Measurements from ENCODE around the gene NPPB. TPM values are rescaled to one million over a fixed set of nuclear protein-coding genes. Genes with fewer than 3 reads are reported as not detected.
A peak's percentile ranks its signal among the peaks of the same experiment; 100 is the strongest.

The NPPB gene
- polyA plus RNA-seq, 2 of the 4 experiments (the other 2 are of a cell fraction), result 0.18 TPM; not detected in 1

DNA sequence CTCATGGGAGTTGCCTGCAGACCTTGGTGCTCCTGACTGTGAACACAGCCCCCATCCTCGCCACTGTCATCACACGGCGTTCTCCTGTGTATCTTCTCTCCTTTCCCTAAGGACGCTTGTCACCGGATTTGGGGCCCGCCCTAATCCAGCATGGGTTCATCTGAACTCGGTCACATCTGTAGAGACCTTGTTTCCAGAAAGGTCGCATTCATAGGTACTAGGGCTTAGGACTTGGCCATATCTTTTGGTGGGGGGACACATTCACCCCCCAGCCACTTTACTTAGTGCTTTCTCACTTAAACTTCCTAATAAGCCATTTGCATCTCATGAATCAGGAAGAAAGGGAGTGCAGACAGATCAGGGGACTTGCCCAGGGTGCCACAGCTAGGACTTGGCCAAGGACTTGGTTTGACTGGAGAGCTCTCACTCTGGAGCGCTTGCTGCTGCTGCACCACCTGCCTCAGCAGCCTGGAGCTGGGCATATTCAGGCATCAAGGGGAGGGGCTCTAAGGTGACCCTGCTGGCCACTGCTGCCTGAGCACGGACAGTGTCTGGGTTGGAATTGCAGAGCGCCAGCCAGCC is 20.9 kb downstream of the NPPB start:
- 90% methylated on average over 9 of the region's 11 CpGs for WGBS (ENCODE audit: missing lambda C conversion rate)
- DNase-seq (ENCODE audit: low read depth in 1 of 2, low spot score in 1 of 2), result no peak
- H3K4me3 ChIP-seq, result no peak overlapping the region
- TF ChIP-seq, protein P1, sequence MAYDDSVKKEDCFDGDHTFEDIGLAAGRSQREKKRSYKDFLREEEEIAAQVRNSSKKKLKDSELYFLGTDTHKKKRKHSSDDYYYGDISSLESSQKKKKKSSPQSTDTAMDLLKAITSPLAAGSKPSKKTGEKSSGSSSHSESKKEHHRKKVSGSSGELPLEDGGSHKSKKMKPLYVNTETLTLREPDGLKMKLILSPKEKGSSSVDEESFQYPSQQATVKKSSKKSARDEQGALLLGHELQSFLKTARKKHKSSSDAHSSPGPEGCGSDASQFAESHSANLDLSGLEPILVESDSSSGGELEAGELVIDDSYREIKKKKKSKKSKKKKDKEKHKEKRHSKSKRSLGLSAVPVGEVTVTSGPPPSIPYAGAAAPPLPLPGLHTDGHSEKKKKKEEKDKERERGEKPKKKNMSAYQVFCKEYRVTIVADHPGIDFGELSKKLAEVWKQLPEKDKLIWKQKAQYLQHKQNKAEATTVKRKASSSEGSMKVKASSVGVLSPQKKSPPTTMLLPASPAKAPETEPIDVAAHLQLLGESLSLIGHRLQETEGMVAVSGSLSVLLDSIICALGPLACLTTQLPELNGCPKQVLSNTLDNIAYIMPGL (CRISPR knock-in tag; IDR thresholded peaks at IDR 0.05; ENCODE audit: borderline replicate concordance), result no peak
- TF ChIP-seq RNF2 (IDR thresholded peaks at IDR 0.05; ENCODE audit: borderline replicate concordance, low read depth) (no peak), KDM1A (IDR thresholded peaks at IDR 0.05; ENCODE audit: low read depth) (no peak), ESRRA (IDR thresholded peaks at IDR 0.05; ENCODE audit: borderline replicate concordance, low read length) (no peak), GATA3 (IDR thresholded peaks at IDR 0.05; ENCODE audit: borderline replicate concordance) (no peak), CBX8 (IDR thresholded peaks at IDR 0.05) (no peak), ZNF302 (CRISPR knock-in tag; IDR thresholded peaks at IDR 0.05) (no peak)
- TF ChIP-seq, protein P2, sequence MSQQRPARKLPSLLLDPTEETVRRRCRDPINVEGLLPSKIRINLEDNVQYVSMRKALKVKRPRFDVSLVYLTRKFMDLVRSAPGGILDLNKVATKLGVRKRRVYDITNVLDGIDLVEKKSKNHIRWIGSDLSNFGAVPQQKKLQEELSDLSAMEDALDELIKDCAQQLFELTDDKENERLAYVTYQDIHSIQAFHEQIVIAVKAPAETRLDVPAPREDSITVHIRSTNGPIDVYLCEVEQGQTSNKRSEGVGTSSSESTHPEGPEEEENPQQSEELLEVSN (IDR thresholded peaks at IDR 0.05; ENCODE audit: borderline replicate concordance, low read depth), result no peak
- TF ChIP-seq, protein P3, sequence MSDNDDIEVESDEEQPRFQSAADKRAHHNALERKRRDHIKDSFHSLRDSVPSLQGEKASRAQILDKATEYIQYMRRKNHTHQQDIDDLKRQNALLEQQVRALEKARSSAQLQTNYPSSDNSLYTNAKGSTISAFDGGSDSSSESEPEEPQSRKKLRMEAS (IDR thresholded peaks at IDR 0.05), result no peak
- TF ChIP-seq, protein P4, sequence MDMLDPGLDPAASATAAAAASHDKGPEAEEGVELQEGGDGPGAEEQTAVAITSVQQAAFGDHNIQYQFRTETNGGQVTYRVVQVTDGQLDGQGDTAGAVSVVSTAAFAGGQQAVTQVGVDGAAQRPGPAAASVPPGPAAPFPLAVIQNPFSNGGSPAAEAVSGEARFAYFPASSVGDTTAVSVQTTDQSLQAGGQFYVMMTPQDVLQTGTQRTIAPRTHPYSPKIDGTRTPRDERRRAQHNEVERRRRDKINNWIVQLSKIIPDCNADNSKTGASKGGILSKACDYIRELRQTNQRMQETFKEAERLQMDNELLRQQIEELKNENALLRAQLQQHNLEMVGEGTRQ (IDR thresholded peaks at IDR 0.05), result no peak
- ChIA-PET CTCF (interaction anchor here (0.6 to 5.6 kb wide), 35 partner anchors 10 to 584 kb away, joined by 3 to 48 read pairs (median 5); partner anchors contain the start of genes CLCN6, MFN2, MTHFR and NPPA), POLR2A (interaction anchor here (1.0 to 2.2 kb wide), 4 partner anchors 70 to 72 kb away, joined by 5 to 16 read pairs (median 8); no protein-coding TSS in a partner anchor)
- H3K4me1 ChIP-seq, result no peaks in the 10 kb centered on the region
- H3K27ac ChIP-seq, result no peak overlapping the region
- no peak for FAIRE-seq
- peak; percentile 42 to 51; a peak in 4 of 6 replicates for ATAC-seq
- no peaks in the 10 kb centered on the region for H3K9me3 ChIP-seq
- H3K4me2 ChIP-seq, result no peak overlapping the region

DNA sequence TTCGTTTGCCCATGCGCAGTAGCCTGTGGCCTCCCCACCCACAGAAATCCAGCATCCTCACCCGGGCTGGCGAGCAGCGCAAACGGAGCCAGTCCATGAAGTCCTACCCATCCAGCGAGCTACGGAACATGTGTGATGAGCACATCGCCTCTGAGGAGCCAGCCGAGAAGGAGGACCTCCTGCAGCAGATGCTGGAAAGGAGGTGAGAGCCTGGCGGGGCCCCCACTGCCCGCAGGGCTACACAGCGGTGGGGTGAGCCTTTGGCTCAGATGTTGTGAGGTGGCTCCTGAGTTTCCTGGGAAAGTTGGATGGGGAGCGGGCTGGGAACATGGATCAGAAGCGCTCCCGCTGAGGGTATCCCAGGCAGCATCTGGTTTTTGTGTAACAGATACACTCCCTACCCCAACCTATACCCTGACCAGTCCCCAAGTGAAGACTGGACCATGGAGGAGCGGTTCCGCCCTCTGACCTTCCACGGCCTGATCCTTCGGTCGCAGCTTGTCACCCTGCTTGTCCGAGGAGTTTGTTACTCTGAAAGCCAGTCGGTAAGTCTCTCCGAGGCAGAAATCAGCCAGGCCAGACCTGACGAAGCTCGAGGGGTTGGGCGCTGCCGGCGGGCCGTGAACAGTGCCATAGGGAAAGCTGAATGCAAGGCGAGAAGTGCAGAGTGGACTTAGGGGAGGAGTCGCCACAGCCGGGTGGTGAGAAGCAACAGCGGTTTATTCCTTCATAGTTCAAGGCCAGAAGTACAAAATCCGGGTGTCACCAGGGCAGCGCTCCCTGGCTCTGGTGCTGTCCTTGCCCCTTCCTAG is 21.6 kb downstream of the NPPB start:
- 0 out of 6 replicates have a peak, but pooled peaks of 1 of the 2 experiments have one; percentile 27 for ATAC-seq
- POLR2A ChIA-PET, result interaction anchor here (1.3 to 2.2 kb wide), 2 partner anchors 71 to 73 kb away, joined by 5 to 10 read pairs; no protein-coding TSS in a partner anchor

More for the DNA sequence above, 21.6 kb downstream of the NPPB start:
- FAIRE-seq (no peak), DNase-seq (ENCODE audit: low read depth in 1 of 2, low spot score in 1 of 2) (no peak)
- no peak overlapping the region for H3K27ac ChIP-seq
- H3K9me3 ChIP-seq, result no peaks in the 10 kb centered on the region
- WGBS (ENCODE audit: missing lambda C conversion rate), result 83% methylated on average over 24 of the region's 36 CpGs
- H3K4me2 ChIP-seq, result no peak overlapping the region
- no peaks in the 10 kb centered on the region for H3K4me1 ChIP-seq
- no peak for TF ChIP-seq HOXB5 (CRISPR knock-in tag; IDR thresholded peaks at IDR 0.05)
- TF ChIP-seq POLR2A (IDR thresholded peaks at IDR 0.05; ENCODE audit: low read length), result no peak
- no peak for TF ChIP-seq EP300 (IDR thresholded peaks at IDR 0.05)
- no peak for TF ChIP-seq ZNF302 (CRISPR knock-in tag; IDR thresholded peaks at IDR 0.05)
- TF ChIP-seq SMC3 (IDR thresholded peaks at IDR 0.05), result no peak
- TF ChIP-seq ZC3H11A (IDR thresholded peaks at IDR 0.05), result no peak
- no peak for TF ChIP-seq NPAS2 (CRISPR knock-in tag; IDR thresholded peaks at IDR 0.05; ENCODE audit: borderline replicate concordance)
- no peak for TF ChIP-seq MAZ (IDR thresholded peaks at IDR 0.05; ENCODE audit: borderline replicate concordance, low read depth, low read length)
- no peak for TF ChIP-seq RNF2 (IDR thresholded peaks at IDR 0.05; ENCODE audit: borderline replicate concordance, low read depth)
- TF ChIP-seq, protein P5, sequence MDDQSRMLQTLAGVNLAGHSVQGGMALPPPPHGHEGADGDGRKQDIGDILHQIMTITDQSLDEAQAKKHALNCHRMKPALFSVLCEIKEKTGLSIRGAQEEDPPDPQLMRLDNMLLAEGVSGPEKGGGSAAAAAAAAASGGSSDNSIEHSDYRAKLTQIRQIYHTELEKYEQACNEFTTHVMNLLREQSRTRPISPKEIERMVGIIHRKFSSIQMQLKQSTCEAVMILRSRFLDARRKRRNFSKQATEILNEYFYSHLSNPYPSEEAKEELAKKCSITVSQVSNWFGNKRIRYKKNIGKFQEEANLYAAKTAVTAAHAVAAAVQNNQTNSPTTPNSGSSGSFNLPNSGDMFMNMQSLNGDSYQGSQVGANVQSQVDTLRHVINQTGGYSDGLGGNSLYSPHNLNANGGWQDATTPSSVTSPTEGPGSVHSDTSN (IDR thresholded peaks at IDR 0.05), result no peak
- TF ChIP-seq, protein P1 (CRISPR knock-in tag; IDR thresholded peaks at IDR 0.05; ENCODE audit: borderline replicate concordance), result no peak
- TF ChIP-seq, protein P3 (IDR thresholded peaks at IDR 0.05), result no peak
- no peak for TF ChIP-seq NFE2L2 (conservative IDR thresholded peaks at IDR 0.05; ENCODE audit: low read length)
- CTCF ChIA-PET, result interaction anchor here (0.7 to 5.6 kb wide), 19 partner anchors 9 to 311 kb away, joined by 3 to 48 read pairs (median 5); partner anchors contain the start of gene NPPA
- H3K4me3 ChIP-seq, result no peak overlapping the region

Data from A549 (cell line).